HepG2 (cell line): ENCODE data around the gene FNDC3A. TPM values are rescaled to one million over a fixed set of nuclear protein-coding genes. Genes with fewer than 3 reads are reported as not detected.

Experiments
- ATAC-seq: fragments of 200-7000 bp; cut with Tn5 transposase; 3 replicates; pipeline ENCODE4 v1.9.1; 2020; ENCODE audit warnings: mild to moderate bottlenecking, moderate library complexity
- BruUV-seq: library from RNA; stranded (reverse); fragments of 400-500 nt; replicated peaks from 2 replicates; lab custom pipeline; 2021; lab: Mats Ljungman, UMichigan
- CTCF ChIA-PET: fragments of 300-600 bp; formaldehyde crosslinking; extraction: SDS; loops from one replicate; lab custom pipeline; 2021; ENCODE audit warnings: low total read pairs, inconsistent platforms, low intra/inter-chr PET ratio; lab: Yijun Ruan, JAX
- POLR2A ChIA-PET: fragments of 350-600 bp; sonication (Branson Sonifier 250); formaldehyde crosslinking; loops from one replicate; lab custom pipeline; 2020; ENCODE audit warnings: antibody characterized with exemption, inconsistent platforms; lab: Yijun Ruan, JAX
- DNase-seq: peaks from one replicate; pipeline ENCODE4 v3.0.0-alpha.2; 2015; ENCODE audit warnings: low spot score
- FAIRE-seq: peaks from 3 replicates; lab custom pipeline; 2011; peaks lifted over from hg19 to GRCh38; lab: Jason Lieb, UNC
- H2AFZ ChIP-seq: one replicate; pipeline ENCODE4 v1.6.1; 2011; ENCODE audit warnings: low read length, inconsistent platforms
- H3K27ac ChIP-seq: fragments of 300-600 bp; 3 replicates; pipeline ENCODE4 v1.8.0; 2011; ENCODE audit warnings: mixed run types, mild to moderate bottlenecking, mixed read lengths, low read length, inconsistent platforms; ENCODE audit not compliant: insufficient read depth; ENCODE audit errors: extremely low read length
- H3K27me3 ChIP-seq, 2 experiments: fragments of 200-600 bp in 1 of 2; 2 replicates in 1 of 2; 3 replicates in 1 of 2; pipeline versions ENCODE4 v1.6.0 to v1.8.0; 2011; ENCODE audit warnings: low read length in 2 of 2, mild to moderate bottlenecking in 2 of 2, moderate library complexity in 2 of 2, inconsistent platforms in 1 of 2; ENCODE audit not compliant: insufficient read depth in 2 of 2, control insufficient read depth in 1 of 2
- H3K36me3 ChIP-seq, 2 experiments: fragments of 200-600 bp in 1 of 2; replicated peaks in 1 of 2; 2 replicates in 1 of 2; 3 replicates in 1 of 2; pipeline versions ENCODE4 v1.5.1 to v1.8.0; 2011; ENCODE audit warnings: low read length in 2 of 2, inconsistent platforms in 1 of 2; ENCODE audit not compliant: insufficient read depth in 2 of 2, control insufficient read depth in 1 of 2
- H3K4me1 ChIP-seq: 2 replicates; pipeline ENCODE4 v1.5.1; 2012; ENCODE audit warnings: low read length, inconsistent platforms; ENCODE audit not compliant: insufficient read depth
- H3K4me2 ChIP-seq: 2 replicates; pipeline ENCODE4 v1.6.0; 2011; ENCODE audit warnings: low read depth, low read length, inconsistent platforms
- H3K4me3 ChIP-seq, 3 experiments: fragments of 200-600 bp in 1 of 3; sonication (generic), shearing (Covaris generic) in 1 of 3; replicated peaks in 1 of 3; 2 replicates each; pipeline ENCODE4 v1.5.1; 2011 to 2016; ENCODE audit warnings: low read length in 3 of 3, inconsistent platforms in 2 of 3, low read depth in 2 of 3, mild to moderate bottlenecking in 2 of 3, control low read depth in 1 of 3, mixed read lengths in 1 of 3; ENCODE audit not compliant: insufficient read depth in 1 of 3
- H3K79me2 ChIP-seq: one replicate; pipeline ENCODE4 v1.6.1; 2011; ENCODE audit warnings: low read length, inconsistent platforms; ENCODE audit not compliant: insufficient read depth
- H3K9ac ChIP-seq: 2 replicates; pipeline ENCODE4 v1.6.0; 2011; ENCODE audit warnings: mild to moderate bottlenecking, low read depth, low read length, inconsistent platforms; ENCODE audit not compliant: insufficient read depth
- H3K9me3 ChIP-seq: 2 replicates; pipeline ENCODE4 v1.5.1; 2012; ENCODE audit warnings: mild to moderate bottlenecking, low read length
- H4K20me1 ChIP-seq: 2 replicates; pipeline ENCODE4 v1.6.0; 2011; ENCODE audit warnings: inconsistent platforms, mild to moderate bottlenecking, low read length, moderate library complexity; ENCODE audit not compliant: insufficient read depth
- DMAP1 ChIP-seq: IDR thresholded peaks from 2 replicates; pipeline ENCODE4 v1.6.1; 2016
- EED ChIP-seq: sonication (generic); formaldehyde crosslinking; IDR thresholded peaks from 2 replicates; pipeline ENCODE4 v1.5.0; 2020; ENCODE audit warnings: mild to moderate bottlenecking, missing genetic modification reagents
- MAFF ChIP-seq: IDR thresholded peaks from 2 replicates; pipeline ENCODE4 v1.6.1; 2011; ENCODE audit warnings: low read depth, low read length, improper control_type of control experiment
- NBN ChIP-seq: fragments of 450-650 bp; conservative IDR thresholded peaks from 2 replicates; pipeline ENCODE4 v1.6.1; 2017
- NFATC3 ChIP-seq: sonication (generic); formaldehyde crosslinking; IDR thresholded peaks from 2 replicates; pipeline ENCODE4 v1.5.1; 2020; ENCODE audit warnings: mild to moderate bottlenecking, missing genetic modification reagents
- NFYC ChIP-seq: IDR thresholded peaks from 2 replicates; pipeline ENCODE4 v1.6.1; 2016; ENCODE audit warnings: missing genetic modification reagents, missing compliant biosample characterization
- NKX3-1 ChIP-seq: sonication (generic); formaldehyde crosslinking; IDR thresholded peaks from 2 replicates; pipeline ENCODE4 v1.5.0; 2020; ENCODE audit warnings: missing genetic modification reagents
- NR3C1 ChIP-seq: sonication (generic); formaldehyde crosslinking; IDR thresholded peaks from 2 replicates; pipeline ENCODE4 v1.4.0; 2020; ENCODE audit warnings: missing genetic modification reagents
- POLR2A ChIP-seq, 2 experiments: IDR thresholded peaks; 2 replicates each; pipeline ENCODE4 v1.6.1; 2011; ENCODE audit warnings: low read depth in 2 of 2, low read length in 2 of 2, mild to moderate bottlenecking in 1 of 2, moderate library complexity in 1 of 2; ENCODE audit not compliant: insufficient read depth in 1 of 2
- RFXANK ChIP-seq: IDR thresholded peaks from 2 replicates; pipeline ENCODE4 v1.6.1; 2016
- ZNF335 ChIP-seq: sonication (generic); formaldehyde crosslinking; IDR thresholded peaks from 2 replicates; pipeline ENCODE4 v1.4.0; 2020; ENCODE audit warnings: missing genetic modification reagents
- ZNF672 ChIP-seq: sonication (generic); formaldehyde crosslinking; IDR thresholded peaks from 2 replicates; pipeline ENCODE4 v1.8.1; 2022; ENCODE audit warnings: missing genetic modification reagents
- ZNF766 ChIP-seq: sonication (generic); formaldehyde crosslinking; IDR thresholded peaks from 2 replicates; pipeline ENCODE4 v1.5.0; 2020; ENCODE audit warnings: missing genetic modification reagents, borderline replicate concordance
- WGBS: methylation state at CpG from one replicate; pipeline ENCODE4 v1.1.6; 2017; ENCODE audit warnings: low lambda C conversion rate; 5-methylcytosine and 5-hydroxymethylcytosine counted together
- in situ Hi-C: cut with HindIII; loops from 2 replicates; pipeline ENCODE4 v1.10.0; 2017; ENCODE audit warnings: low pct_unique_long_range_greater_than_20kb; ENCODE audit not compliant: extremely low pct_ligation_motif_present
- intact Hi-C: fragments of 100-400 bp; cut with micrococcal nuclease; formaldehyde crosslinking; loops from one replicate; pipeline ENCODE4 v1.10.0; 2022; ENCODE audit not compliant: unreplicated experiment
- polyA plus RNA-seq, 8 experiments: library from polyadenylated mRNA; depleted of rRNA in 3 of 8; stranded (reverse) in 7 of 8; unstranded in 1 of 8; fragments of >200 nt; fragmentation: Illumina TruSeq in 4 of 8; extraction: Trizol in 4 of 8; gene quantifications; 2 replicates each; pipeline versions ENCODE4 v1.2.1 to v1.2.3, GENCODE V29; 2011 to 2016; ENCODE audit warnings: low read depth in 4 of 8, missing spikeins in 1 of 8, mixed read lengths in 1 of 8; ENCODE audit not compliant: insufficient read depth in 1 of 8
- total RNA-seq, 5 experiments: library from RNA; depleted of rRNA; stranded (reverse); fragments of >200 nt; fragmentation: Illumina TruSeq; extraction: Trizol; gene quantifications; 2 replicates each; pipeline ENCODE4 v1.2.3, GENCODE V29; 2016; ENCODE audit warnings: low read depth in 1 of 5
- TF ChIP-seq, protein P1 (sequence below): sonication (generic); formaldehyde crosslinking; IDR thresholded peaks from 2 replicates; pipeline ENCODE4 v1.5.1; 2020; ENCODE audit warnings: mild to moderate bottlenecking, missing genetic modification reagents, moderate library complexity
- TF ChIP-seq, protein P2 (sequence below): sonication (generic); formaldehyde crosslinking; IDR thresholded peaks from 2 replicates; pipeline ENCODE4 v1.8.1; 2022; ENCODE audit warnings: mild to moderate bottlenecking, missing genetic modification reagents
- TF ChIP-seq, protein P3 (sequence below): sonication (generic); formaldehyde crosslinking; IDR thresholded peaks from 2 replicates; pipeline ENCODE4 v1.4.0; 2020; ENCODE audit warnings: missing genetic modification reagents
- TF ChIP-seq, protein P4 (sequence below): sonication (generic); formaldehyde crosslinking; conservative IDR thresholded peaks from 2 replicates; pipeline ENCODE4 v1.8.0; 2022; ENCODE audit warnings: missing genetic modification reagents

The FNDC3A gene
- total and polyA plus RNA-seq, 2 of the 13 experiments (the other 11 are each of a cell fraction or from before 2014, with no cell fraction given): 36.7 to 39.3 TPM

DNA sequence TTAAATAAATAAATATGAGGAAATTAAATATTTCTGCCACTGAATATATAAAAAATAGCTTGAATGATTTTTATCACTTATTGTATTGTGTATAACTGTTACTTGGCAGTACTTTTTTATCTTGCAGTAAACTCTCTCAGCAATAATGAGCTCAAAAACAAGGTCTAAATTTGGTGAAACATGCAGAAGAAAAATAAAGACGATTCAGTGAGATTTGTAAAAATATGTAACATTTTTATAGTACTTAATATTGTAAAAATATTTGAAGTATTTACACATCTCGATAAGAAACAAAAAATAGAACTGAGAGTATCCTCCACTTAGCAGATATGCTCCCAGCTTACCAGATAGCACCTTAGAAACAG lies 123.8 kb downstream of the FNDC3A start (continued):
- TF ChIP-seq, protein P1, sequence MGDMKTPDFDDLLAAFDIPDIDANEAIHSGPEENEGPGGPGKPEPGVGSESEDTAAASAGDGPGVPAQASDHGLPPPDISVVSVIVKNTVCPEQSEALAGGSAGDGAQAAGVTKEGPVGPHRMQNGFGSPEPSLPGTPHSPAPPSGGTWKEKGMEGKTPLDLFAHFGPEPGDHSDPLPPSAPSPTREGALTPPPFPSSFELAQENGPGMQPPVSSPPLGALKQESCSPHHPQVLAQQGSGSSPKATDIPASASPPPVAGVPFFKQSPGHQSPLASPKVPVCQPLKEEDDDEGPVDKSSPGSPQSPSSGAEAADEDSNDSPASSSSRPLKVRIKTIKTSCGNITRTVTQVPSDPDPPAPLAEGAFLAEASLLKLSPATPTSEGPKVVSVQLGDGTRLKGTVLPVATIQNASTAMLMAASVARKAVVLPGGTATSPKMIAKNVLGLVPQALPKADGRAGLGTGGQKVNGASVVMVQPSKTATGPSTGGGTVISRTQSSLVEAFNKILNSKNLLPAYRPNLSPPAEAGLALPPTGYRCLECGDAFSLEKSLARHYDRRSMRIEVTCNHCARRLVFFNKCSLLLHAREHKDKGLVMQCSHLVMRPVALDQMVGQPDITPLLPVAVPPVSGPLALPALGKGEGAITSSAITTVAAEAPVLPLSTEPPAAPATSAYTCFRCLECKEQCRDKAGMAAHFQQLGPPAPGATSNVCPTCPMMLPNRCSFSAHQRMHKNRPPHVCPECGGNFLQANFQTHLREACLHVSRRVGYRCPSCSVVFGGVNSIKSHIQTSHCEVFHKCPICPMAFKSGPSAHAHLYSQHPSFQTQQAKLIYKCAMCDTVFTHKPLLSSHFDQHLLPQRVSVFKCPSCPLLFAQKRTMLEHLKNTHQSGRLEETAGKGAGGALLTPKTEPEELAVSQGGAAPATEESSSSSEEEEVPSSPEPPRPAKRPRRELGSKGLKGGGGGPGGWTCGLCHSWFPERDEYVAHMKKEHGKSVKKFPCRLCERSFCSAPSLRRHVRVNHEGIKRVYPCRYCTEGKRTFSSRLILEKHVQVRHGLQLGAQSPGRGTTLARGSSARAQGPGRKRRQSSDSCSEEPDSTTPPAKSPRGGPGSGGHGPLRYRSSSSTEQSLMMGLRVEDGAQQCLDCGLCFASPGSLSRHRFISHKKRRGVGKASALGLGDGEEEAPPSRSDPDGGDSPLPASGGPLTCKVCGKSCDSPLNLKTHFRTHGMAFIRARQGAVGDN (CRISPR knock-in tag): no peak
- TF ChIP-seq DMAP1 (CRISPR knock-in tag): no peak

DNA sequence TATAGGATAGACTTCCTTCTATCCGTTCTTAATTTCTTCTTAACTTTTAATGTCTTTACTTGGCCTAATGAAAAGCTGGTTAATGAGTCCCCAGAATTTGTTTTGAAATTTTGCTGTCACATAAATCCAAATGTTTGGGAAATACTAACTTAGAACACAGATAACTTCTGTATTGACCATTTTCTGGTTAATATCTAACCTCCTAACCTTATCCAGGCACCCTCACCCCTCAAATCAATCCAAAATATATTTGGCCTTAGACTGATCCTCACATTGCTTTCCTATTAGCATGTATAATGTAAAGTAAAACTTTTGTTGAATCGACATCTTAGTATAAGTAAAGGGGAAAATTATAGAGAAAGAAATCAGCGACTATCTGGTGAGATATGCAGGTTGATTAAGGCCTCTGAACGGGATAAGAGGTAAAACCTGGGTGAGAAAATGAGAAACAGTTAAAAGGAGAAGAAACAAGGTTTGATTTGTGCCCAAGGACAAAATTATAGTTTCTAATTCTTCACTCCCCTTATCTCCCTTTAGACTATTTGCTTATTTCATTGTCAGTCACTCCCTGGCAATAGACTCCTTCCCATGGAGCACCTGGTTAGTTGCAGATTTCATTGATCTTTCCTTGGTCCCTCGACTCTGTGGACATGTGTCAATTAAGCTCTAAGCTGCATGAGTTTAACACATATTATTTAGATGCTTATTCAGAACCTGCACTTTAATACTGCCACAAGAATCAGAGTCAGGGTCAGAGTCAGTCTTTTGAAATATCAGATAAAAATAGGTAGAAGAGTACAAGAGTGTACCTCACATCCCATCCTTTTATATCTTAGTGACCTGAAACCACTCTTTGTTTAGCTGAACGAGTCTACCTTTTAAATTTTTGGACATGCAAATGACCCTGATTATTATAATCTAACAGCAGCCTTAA lies 125.2 kb downstream of the FNDC3A start:
- Histone ChIP-seq H3K4me1 (peaks cover 21% of the 10 kb centered on the region; the same call in 1 of the 2 replicates), H3K4me2 (no peak overlapping the region), H3K27me3 (no peaks in the 10 kb centered on the region), H4K20me1 (no peaks in the 10 kb centered on the region), H2AFZ (no peak overlapping the region), H3K9ac (no peak overlapping the region), H3K79me2 (no peaks in the 10 kb centered on the region), H3K9me3 (no peaks in the 10 kb centered on the region), H3K4me3 (no peak overlapping the region), H3K27ac (no peak overlapping the region), H3K36me3 (no peaks in the 10 kb centered on the region)
- POLR2A ChIA-PET: no interaction called here
- CTCF ChIA-PET: no interaction called here
- DNase-seq (no peak), FAIRE-seq (no peak), ATAC-seq (no peak)
- WGBS: 88% methylated on average over 6 of the region's 6 CpGs
- intact Hi-C loops: no loop called here
- no TSS peak for BruUV-seq
- in situ Hi-C loops: no loop called here
- TF ChIP-seq EED (CRISPR knock-in tag) (no peak), NR3C1 (CRISPR knock-in tag) (no peak), NFATC3 (CRISPR knock-in tag) (no peak), ZNF335 (CRISPR knock-in tag) (no peak), ZNF672 (CRISPR knock-in tag) (no peak), NFYC (CRISPR knock-in tag) (no peak), NBN (no peak), ZNF766 (CRISPR knock-in tag) (no peak), NKX3-1 (CRISPR knock-in tag) (no peak), MAFF (no peak), RFXANK (no peak), POLR2A (IDR thresholded peaks at IDR 0.05; ENCODE audit: insufficient read depth in 1 of 2, low read depth in 2 of 2, low read length in 2 of 2) (no peak)
- TF ChIP-seq, protein P2, sequence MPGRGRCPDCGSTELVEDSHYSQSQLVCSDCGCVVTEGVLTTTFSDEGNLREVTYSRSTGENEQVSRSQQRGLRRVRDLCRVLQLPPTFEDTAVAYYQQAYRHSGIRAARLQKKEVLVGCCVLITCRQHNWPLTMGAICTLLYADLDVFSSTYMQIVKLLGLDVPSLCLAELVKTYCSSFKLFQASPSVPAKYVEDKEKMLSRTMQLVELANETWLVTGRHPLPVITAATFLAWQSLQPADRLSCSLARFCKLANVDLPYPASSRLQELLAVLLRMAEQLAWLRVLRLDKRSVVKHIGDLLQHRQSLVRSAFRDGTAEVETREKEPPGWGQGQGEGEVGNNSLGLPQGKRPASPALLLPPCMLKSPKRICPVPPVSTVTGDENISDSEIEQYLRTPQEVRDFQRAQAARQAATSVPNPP (CRISPR knock-in tag): no peak
- TF ChIP-seq, protein P3, sequence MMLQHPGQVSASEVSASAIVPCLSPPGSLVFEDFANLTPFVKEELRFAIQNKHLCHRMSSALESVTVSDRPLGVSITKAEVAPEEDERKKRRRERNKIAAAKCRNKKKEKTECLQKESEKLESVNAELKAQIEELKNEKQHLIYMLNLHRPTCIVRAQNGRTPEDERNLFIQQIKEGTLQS: no peak
- TF ChIP-seq, protein P4, sequence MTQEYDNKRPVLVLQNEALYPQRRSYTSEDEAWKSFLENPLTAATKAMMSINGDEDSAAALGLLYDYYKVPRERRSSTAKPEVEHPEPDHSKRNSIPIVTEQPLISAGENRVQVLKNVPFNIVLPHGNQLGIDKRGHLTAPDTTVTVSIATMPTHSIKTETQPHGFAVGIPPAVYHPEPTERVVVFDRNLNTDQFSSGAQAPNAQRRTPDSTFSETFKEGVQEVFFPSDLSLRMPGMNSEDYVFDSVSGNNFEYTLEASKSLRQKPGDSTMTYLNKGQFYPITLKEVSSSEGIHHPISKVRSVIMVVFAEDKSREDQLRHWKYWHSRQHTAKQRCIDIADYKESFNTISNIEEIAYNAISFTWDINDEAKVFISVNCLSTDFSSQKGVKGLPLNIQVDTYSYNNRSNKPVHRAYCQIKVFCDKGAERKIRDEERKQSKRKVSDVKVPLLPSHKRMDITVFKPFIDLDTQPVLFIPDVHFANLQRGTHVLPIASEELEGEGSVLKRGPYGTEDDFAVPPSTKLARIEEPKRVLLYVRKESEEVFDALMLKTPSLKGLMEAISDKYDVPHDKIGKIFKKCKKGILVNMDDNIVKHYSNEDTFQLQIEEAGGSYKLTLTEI (CRISPR knock-in tag): no peak
